Stomach (tissue), 9 donors: ENCODE data around the gene ZNF507. TPM values are rescaled to one million over a fixed set of nuclear protein-coding genes. Genes with fewer than 3 reads are reported as not detected.

Source experiments
- DNase-seq, 2 donors: peaks; one replicate each; pipeline versions ENCODE4 v3.0.0 to v3.0.0-alpha.2; 2013 to 2019
- H3K27ac ChIP-seq, 5 donors: fragments of 200-600 bp in 4 of 5; sonication (generic) in 4 of 5; one replicate each; pipeline ENCODE4 v1.5.1; 2013 to 2019; ENCODE audit warnings: mild to moderate bottlenecking in 1 of 5, moderate library complexity in 1 of 5
- H3K27me3 ChIP-seq, 3 donors: fragments of 200-600 bp; sonication (generic); one replicate each; pipeline ENCODE4 v1.5.1; 2017 to 2019; ENCODE audit warnings: mixed run types in 1 of 3
- H3K36me3 ChIP-seq, 4 donors: fragments of 200-600 bp; sonication (generic); 1 replicate in 3 of 4; 2 replicates in 1 of 4; pipeline ENCODE4 v1.5.1; 2016 to 2019
- H3K4me1 ChIP-seq, 4 donors: fragments of 200-600 bp; sonication (generic); one replicate each; pipeline ENCODE4 v1.5.1; 2016 to 2019
- H3K4me3 ChIP-seq, 4 donors: fragments of 200-600 bp; sonication (generic) in 3 of 4; one replicate each; pipeline ENCODE4 v1.5.1; 2016 to 2019; ENCODE audit warnings: mild to moderate bottlenecking in 1 of 4
- H3K9me3 ChIP-seq, 4 donors: fragments of 200-600 bp; sonication (generic); one replicate each; pipeline ENCODE4 v1.5.1; 2016 to 2019
- CTCF ChIP-seq, 7 experiments: fragments of 450-650 bp in 4 of 7; fragments of 200-600 bp in 3 of 7; sonication (generic) in 3 of 7; IDR thresholded peaks; one replicate each; pipeline ENCODE4 v1.5.1; 2016 to 2019; ENCODE audit warnings: antibody characterized with exemption in 7 of 7, control low read depth in 2 of 7, mild to moderate bottlenecking in 1 of 7
- EP300 ChIP-seq: sonication (generic); formaldehyde crosslinking; IDR thresholded peaks from one replicate; pipeline ENCODE4 v1.6.1; 2017; ENCODE audit warnings: antibody characterized with exemption
- POLR2A ChIP-seq, 4 donors: fragments of 450-650 bp; IDR thresholded peaks; one replicate each; pipeline ENCODE4 v1.6.1; 2016; ENCODE audit warnings: antibody characterized with exemption in 4 of 4, control low read depth in 2 of 4, mild to moderate bottlenecking in 1 of 4, moderate library complexity in 1 of 4
- POLR2AphosphoS5 ChIP-seq, 3 donors: sonication (generic); formaldehyde crosslinking; IDR thresholded peaks; one replicate each; pipeline ENCODE4 v1.6.1; 2016; ENCODE audit warnings: antibody characterized with exemption in 3 of 3
- WGBS, 5 donors: extraction: QIAGEN DNeasy Blood & Tissue Kit in 3 of 5; methylation state at CpG; one replicate each; pipeline versions ENCODE4 v1.1.5 to v1.1.7; 2013 to 2018; 5-methylcytosine and 5-hydroxymethylcytosine counted together
- intact Hi-C: fragments of 100-400 bp; cut with DNase I; formaldehyde crosslinking; loops from one replicate; pipeline ENCODE4 v1.15.1; 2023; ENCODE audit warnings: low total_unique reads
- polyA plus RNA-seq, 3 donors: library from polyadenylated mRNA; stranded (reverse); fragments of 200-250 nt; gene quantifications; one replicate each; pipeline ENCODE4 v1.2.3, GENCODE V29; 2013
- total RNA-seq, 5 donors: library from RNA; depleted of rRNA; stranded (reverse); fragments of >200 nt; gene quantifications; one replicate each; pipeline versions ENCODE4 v1.1.0 to v1.2.3, GENCODE V29; 2014 to 2016
- donor health status: healthy with polysubstance abuse.
- donor health status: Bipolar disorder and iron deficiency.
- donor health status: healthy.

Gene ZNF507
- total and polyA plus RNA-seq, 8 donors = 2.8 to 76.5 (median 16.9) TPM

GRCh38 chr19:32333227-32333626 lies 12.2 kb upstream of the ZNF507 start:
- Histone ChIP-seq H3K36me3 (no peaks in the 10 kb centered on the region), H3K9me3 (no peaks in the 10 kb centered on the region), H3K4me1 (peaks cover 0 to 6% (median 3%) of the 10 kb centered on the region in 4 donors), H3K4me3 (no peak overlapping the region), H3K27ac (no peak overlapping the region), H3K27me3 (peaks cover 0 to 45% (median 4%) of the 10 kb centered on the region in 3 donors)
- no peak for DNase-seq
- intact Hi-C loops = no loop called here
- 58 to 73% (median 68%) methylated on average over 5 of the region's 5 CpGs for WGBS, 5 donors
- TF ChIP-seq POLR2A (IDR thresholded peaks at IDR 0.05) = no peak
- no peak for TF ChIP-seq EP300

GRCh38 chr19:32336259-32337083 lies 8.9 kb upstream of the ZNF507 start:
- peaks cover 0 to 23% (median 4%) of the 10 kb centered on the region in 3 donors for H3K27me3 ChIP-seq
- WGBS, 5 donors = 41 to 47% (median 45%) methylated on average over 7 of the region's 7 CpGs
- no peak for TF ChIP-seq POLR2A (IDR thresholded peaks at IDR 0.05)
- TF ChIP-seq CTCF (IDR thresholded peaks at IDR 0.05) = no peak
- no peak for TF ChIP-seq EP300
- peak in 1 of 3 donors; percentile 42 for TF ChIP-seq POLR2AphosphoS5 (IDR thresholded peaks at IDR 0.05)
- DNase-seq = peak in 1 of 2 donors; percentile 65
- H3K9me3 ChIP-seq = no peaks in the 10 kb centered on the region
- H3K36me3 ChIP-seq = no peaks in the 10 kb centered on the region
- H3K27ac ChIP-seq = peak overlapping the region in 3 of 5 donors; percentile 5 to 79 (median 31)
- intact Hi-C loops = no loop called here
- peaks cover 0 to 15% (median 3%) of the 10 kb centered on the region in 4 donors for H3K4me1 ChIP-seq
- peak overlapping the region in 2 of 4 donors; percentile 7 to 13 for H3K4me3 ChIP-seq

GRCh38 chr19:32337084-32337808 lies 8.2 kb upstream of the ZNF507 start:
- peak overlapping the region in 3 of 5 donors; percentile 11 to 79 (median 31) for H3K27ac ChIP-seq
- intact Hi-C loops = no loop called here
- H3K4me3 ChIP-seq = peak overlapping the region in 2 of 4 donors; percentile 7 to 13

GRCh38 chr19:32339423-32339822 lies 6.0 kb upstream of the ZNF507 start:
- peaks cover 0 to 3% (median 0%) of the 10 kb centered on the region in 3 donors for H3K27me3 ChIP-seq
- 82 to 95% (median 91%) methylated on average over 2 of the region's 2 CpGs for WGBS, 5 donors
- DNase-seq = no peak
- TF ChIP-seq EP300 (no peak), POLR2AphosphoS5 (IDR thresholded peaks at IDR 0.05) (no peak), CTCF (IDR thresholded peaks at IDR 0.05) (no peak)
- H3K36me3 ChIP-seq = no peaks in the 10 kb centered on the region
- intact Hi-C loops = no loop called here
- H3K9me3 ChIP-seq = no peaks in the 10 kb centered on the region
- peaks cover 0 to 15% (median 3%) of the 10 kb centered on the region in 4 donors for H3K4me1 ChIP-seq
- peak overlapping the region in 2 of 5 donors; percentile 33 to 71 for H3K27ac ChIP-seq
- no peak overlapping the region for H3K4me3 ChIP-seq

More at GRCh38 chr19:32337084-32337808, 8.2 kb upstream of the ZNF507 start:
- H3K36me3 ChIP-seq = no peaks in the 10 kb centered on the region
- peaks cover 0 to 15% (median 3%) of the 10 kb centered on the region in 4 donors for H3K4me1 ChIP-seq
- peaks cover 0 to 15% (median 4%) of the 10 kb centered on the region in 3 donors for H3K27me3 ChIP-seq
- TF ChIP-seq EP300 = no peak
- TF ChIP-seq POLR2AphosphoS5 (IDR thresholded peaks at IDR 0.05) = no peak
- TF ChIP-seq CTCF (IDR thresholded peaks at IDR 0.05) = no peak
- no peak for TF ChIP-seq POLR2A (IDR thresholded peaks at IDR 0.05)
- 71 to 87% (median 79%) methylated on average over 19 of the region's 19 CpGs for WGBS, 5 donors
- no peaks in the 10 kb centered on the region for H3K9me3 ChIP-seq
- no peak for DNase-seq
